HG02852 (cell line): ENCODE data around the gene DLK2.
"Not testable (repeated sequence)": the region's sequence is repeated elsewhere in the genome, so short reads cannot be mapped to it uniquely, and the experiment has no call there.

Source experiments
- ATAC-seq: cut with Tn5 transposase; IDR thresholded peaks from one replicate; pipeline ENCODE4 v1.9.1; 2021; ENCODE audit warnings: mild to moderate bottlenecking, moderate library complexity; ENCODE audit not compliant: unreplicated experiment

DLK2 gene, protein sequence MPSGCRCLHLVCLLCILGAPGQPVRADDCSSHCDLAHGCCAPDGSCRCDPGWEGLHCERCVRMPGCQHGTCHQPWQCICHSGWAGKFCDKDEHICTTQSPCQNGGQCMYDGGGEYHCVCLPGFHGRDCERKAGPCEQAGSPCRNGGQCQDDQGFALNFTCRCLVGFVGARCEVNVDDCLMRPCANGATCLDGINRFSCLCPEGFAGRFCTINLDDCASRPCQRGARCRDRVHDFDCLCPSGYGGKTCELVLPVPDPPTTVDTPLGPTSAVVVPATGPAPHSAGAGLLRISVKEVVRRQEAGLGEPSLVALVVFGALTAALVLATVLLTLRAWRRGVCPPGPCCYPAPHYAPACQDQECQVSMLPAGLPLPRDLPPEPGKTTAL

DNA sequence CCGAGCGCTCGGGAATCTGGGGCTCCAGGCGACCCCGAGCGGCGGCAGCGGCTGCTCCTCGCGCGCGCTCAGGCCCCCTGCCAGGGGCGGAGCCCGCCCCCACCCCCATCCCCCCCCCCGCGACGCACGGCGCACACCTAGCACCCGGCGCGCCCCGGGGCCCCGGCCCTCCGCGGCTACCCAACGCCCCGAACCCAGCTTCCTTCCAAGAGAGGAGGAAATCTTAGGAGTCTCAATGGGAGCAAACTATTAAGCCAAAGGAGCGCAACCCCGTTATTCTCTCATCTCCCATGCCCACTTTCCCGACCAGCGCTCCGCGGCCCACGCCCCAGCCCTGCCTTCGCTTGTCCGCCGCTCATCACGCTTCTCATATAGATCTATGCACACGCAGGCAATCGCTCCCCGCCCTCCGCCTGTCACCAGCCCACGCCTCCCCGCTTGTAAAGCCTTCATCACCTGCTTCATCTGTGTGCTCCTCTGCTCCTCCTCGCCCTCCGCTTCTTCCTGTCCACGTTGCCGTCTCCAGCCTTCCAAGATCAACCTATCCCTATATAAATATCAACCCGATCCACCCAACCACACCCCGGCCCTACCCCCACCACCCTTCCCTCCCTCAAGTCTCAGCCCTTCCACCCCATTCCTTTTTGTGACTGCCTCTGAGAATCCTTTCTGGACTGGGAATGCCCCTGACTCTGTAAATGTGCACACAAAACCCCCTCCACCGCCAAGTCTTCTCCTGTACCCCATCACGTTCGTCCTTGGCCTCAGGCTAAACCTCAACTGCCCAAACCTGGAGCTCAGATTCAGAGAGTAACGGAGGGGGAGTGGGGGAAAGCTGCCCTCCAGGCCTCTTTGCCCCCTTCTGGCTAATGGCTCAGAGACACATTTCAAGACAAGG lies at the start of gene DLK2:
Gene DLK2 (minus strand): TSS at position 18 of the 898 bp plus-strand sequence. CDS start 723 bp downstream, outside the sequence.
- no peak for ATAC-seq

- ATAC-seq, result no peak
Measured at GRCh38 chr6:43503443-43503842, 48.1 kb upstream of the DLK2 start.

DNA sequence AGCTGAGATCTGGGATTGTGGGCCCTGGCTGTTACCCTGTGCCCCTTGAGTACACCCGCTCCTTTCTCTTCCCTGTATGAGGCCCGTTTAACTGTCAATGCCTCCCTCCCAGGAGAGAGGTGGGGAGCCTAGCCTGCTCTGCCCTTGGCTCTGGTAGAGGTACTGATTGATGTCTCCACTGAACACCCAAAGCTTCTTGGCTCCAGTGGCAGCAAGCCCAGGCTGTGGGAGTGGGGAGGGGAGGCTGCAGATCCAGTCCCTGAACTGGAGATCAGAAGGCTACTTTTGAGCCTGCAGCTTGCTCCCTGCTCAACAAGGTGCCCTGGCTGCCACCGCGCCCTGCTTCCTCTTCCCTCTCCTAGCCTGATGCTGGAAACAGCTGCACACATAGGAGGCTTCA lies 47.3 kb upstream of the DLK2 start:
- no peak for ATAC-seq

GRCh38 chr6:43500921-43501320 lies 45.6 kb upstream of the DLK2 start:
- no peak for ATAC-seq

DNA sequence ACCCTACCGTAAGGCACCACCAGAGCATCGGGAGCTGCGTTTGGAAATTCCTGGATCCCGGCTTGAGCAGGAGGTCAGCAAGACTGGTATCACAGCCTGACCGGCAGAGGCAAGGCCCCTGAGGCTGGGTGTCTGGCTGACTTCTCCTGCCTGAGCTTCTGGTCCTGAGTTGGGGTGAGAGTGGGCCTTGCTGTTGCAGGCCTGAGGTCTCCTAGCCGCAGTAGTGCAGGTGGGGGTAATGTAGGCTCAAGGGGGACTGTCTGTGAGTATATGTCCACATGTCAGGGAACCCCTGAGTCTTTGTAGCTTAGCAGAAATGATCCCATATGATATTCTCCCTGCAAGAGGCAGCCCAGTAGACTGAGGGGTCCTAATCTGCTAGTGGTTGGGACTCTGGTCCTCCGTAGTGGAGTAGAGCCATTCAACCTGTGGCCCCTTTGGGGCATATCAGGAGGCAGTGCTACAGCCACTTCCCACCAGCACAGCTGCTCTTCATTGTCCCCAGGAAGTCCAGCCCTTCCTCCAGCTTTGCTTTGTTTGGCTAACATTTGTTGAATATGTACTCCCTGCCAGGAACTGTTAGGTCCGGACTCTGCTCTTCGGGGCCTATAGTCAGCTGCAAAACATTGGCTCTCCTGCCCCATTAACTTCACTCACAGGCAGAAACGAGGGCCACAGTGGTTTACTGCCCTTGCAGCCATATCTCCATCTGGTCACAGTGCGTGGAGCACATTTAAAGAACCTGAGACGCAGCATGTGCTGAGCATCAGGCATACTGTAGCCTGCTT lies 43.9 kb upstream of the DLK2 start:
- no peak for ATAC-seq

- ATAC-seq, result not testable (repeated sequence)
Measured at GRCh38 chr6:43498291-43498690, 42.9 kb upstream of the DLK2 start.

- no peak for ATAC-seq
Measured at GRCh38 chr6:43497689-43498088, 42.3 kb upstream of the DLK2 start.

- ATAC-seq, result no peak
Measured at GRCh38 chr6:43497129-43497396, 41.7 kb upstream of the DLK2 start.

DNA sequence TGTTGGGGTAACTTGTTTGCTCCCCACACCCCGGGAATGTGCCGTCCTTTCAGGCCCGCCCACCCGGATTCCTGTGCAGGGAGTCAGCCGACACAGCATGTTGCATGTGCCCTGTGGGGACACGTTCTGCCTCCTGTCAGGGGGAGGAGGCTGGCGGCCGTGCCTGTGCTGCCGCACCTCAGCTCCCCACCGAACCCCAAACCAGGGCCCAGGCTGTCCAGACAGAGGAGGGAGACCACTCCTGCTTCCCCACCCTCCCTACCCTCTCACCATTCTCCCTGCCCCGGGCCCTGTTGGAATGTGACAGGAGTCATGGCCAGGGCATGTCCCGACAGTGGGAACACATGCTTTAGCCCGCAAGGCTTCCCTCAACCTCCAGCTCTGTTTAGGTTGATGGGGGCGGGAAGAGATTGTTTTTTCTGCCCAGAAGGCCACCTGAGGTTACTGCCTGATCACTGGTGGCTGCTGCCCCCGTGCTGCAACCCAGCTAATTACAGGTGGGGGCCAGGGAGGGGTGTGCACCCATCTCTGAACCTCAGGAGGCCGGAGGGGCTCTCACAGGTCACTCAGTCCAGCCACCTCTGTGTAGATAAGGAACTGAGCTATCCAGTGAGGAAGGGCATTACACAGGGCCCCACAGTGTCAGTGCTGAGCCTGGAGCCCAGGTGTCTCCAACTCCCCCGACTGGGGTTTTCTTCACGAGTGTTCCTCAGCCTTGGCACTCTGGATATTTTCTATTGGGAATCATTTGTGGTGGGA lies 41.2 kb upstream of the DLK2 start:
- no peak for ATAC-seq

- no peak for ATAC-seq
Measured at GRCh38 chr6:43495409-43495941, 40.1 kb upstream of the DLK2 start.

DNA sequence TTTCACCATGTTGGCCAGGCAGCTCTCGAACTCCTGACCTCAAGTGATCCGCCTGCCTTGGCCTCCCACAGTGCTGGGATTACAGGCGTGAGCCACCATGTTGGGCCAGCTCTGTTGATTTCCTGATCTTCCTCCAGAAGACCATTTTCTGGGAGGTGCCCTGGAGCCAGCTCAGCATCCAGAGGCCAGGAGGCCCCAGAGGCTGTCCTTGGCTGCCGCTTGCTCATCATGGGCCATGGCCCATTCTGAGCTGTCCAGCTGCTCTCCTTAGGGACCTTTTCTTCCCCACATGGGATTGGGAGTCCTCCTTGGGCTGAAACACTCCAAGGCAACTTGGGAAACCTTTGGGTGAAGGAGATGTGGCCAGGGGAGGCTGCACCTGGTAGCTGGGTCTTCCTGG lies 39.4 kb upstream of the DLK2 start:
- ATAC-seq, result no peak

GRCh38 chr6:43494321-43494720 lies 39.0 kb upstream of the DLK2 start:
- ATAC-seq, result no peak

DNA sequence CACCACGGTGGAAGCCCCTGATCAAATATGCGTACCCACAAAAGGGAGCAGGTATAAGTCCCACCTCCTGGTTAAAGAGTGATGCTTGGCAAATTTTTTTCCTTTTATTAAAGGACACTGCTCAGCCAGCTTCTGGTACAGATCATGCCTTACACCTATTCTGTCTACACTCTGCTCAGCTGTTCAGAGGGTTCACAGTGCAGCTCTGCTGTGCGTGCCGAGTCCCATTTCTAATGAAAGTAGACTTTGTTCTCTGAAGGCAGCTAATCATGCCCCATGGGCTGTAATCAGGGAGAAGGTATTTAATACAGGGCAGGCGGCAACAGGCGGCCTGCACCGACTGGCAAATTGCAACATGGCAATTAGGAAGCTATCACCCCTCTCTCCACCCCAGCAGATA lies 38.5 kb upstream of the DLK2 start:
- ATAC-seq, result no peak

- no peak for ATAC-seq
Measured at GRCh38 chr6:43493230-43493629, 37.9 kb upstream of the DLK2 start.

DNA sequence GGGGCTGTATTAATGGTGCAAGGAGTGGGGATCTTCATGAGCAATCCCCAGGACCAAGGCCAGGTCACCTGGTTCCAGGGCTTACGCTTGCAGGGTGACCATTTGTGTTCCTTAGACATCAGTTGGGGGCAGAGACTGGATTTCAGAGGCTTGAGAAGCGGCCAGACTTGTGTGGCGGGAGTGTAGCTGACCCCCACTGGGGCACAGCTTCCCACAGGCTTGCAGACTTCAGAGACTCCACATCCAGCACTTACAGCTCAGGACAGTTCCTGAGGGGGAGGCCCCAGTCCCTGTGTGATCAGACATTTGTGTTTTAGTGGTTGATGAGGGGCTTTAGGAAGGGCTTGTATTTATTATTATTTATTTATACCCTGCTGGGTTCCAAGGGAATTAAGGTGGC lies 37.3 kb upstream of the DLK2 start:
- no peak for ATAC-seq

- no peak for ATAC-seq
Measured at GRCh38 chr6:43491750-43492661, 36.7 kb upstream of the DLK2 start.

DNA sequence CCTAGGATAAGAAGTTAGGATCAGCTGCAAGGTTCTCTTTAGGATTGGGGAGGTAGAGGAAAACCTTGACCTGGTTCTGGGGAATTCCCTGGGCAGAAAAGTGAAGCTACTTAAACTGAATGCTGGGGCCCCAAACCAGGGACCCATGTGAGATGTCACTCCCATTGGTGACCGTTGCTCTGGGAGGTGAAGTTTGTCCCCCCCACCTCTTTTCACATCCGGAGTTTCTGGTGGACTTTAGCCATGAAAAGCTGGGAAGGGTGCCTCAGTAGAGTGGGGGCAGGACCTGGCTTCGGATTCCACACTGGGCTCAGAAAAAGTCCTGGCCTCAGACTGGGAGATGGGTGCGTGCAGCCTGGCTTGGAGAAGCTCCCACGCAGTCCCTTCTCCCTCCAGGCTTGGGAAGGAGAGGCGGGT lies 35.2 kb upstream of the DLK2 start:
- no peak for ATAC-seq

- ATAC-seq, result no peak
Measured at GRCh38 chr6:43489277-43490072, 34.1 kb upstream of the DLK2 start.
